K562 (cell line): ENCODE measurements around the gene MPZL1. TPM values are rescaled to one million over a fixed set of nuclear protein-coding genes. Genes with fewer than 3 reads are reported as not detected.
A peak's percentile ranks its signal among the peaks of the same experiment; 100 is the strongest.

ENCODE experiments used
- BDP1 ChIP-seq: IDR thresholded peaks from 3 replicates; pipeline ENCODE4 v1.6.1; 2011; ENCODE audit not compliant: insufficient read length, insufficient read depth
- ETS2 ChIP-seq: IDR thresholded peaks from 2 replicates; pipeline ENCODE4 v1.6.1; 2016; ENCODE audit warnings: borderline replicate concordance, missing genetic modification characterization, mild to moderate bottlenecking, moderate library complexity, missing compliant biosample characterization; ENCODE audit not compliant: poor library complexity, severe bottlenecking
- HLTF ChIP-seq: fragments of 450-650 bp; IDR thresholded peaks from 2 replicates; pipeline ENCODE4 v1.6.1; 2016
- IFI16 ChIP-seq: fragments of 250-450 bp; sonication (Bioruptor Pico); IDR thresholded peaks from 2 replicates; pipeline ENCODE4 v2.1.2; 2022; ENCODE audit warnings: mild to moderate bottlenecking, inconsistent platforms
- KLF10 ChIP-seq: fragments of 250-450 bp; sonication (Bioruptor Pico); IDR thresholded peaks from 2 replicates; pipeline ENCODE4 v1.6.1; 2021; ENCODE audit warnings: matching md5 sums
- MAZ ChIP-seq, 2 experiments: fragments of 450-650 bp in 1 of 2; sonication (generic) in 1 of 2; formaldehyde crosslinking; IDR thresholded peaks in 1 of 2; conservative IDR thresholded peaks in 1 of 2; 2 replicates each; pipeline versions ENCODE4 v1.4.0 to v1.5.0; 2020; ENCODE audit warnings: mild to moderate bottlenecking in 1 of 2, missing genetic modification reagents in 1 of 2
- MCM5 ChIP-seq: fragments of 450-650 bp; IDR thresholded peaks from 2 replicates; pipeline ENCODE4 v1.6.1; 2016; ENCODE audit warnings: low read depth
- MGA ChIP-seq: fragments of 450-650 bp; IDR thresholded peaks from 2 replicates; pipeline ENCODE4 v1.6.1; 2016; ENCODE audit warnings: mild to moderate bottlenecking, moderate library complexity
- PURB ChIP-seq: sonication (generic); formaldehyde crosslinking; IDR thresholded peaks from 2 replicates; pipeline ENCODE4 v1.9.0; 2021; ENCODE audit warnings: low read depth, mild to moderate bottlenecking, missing genetic modification reagents
- SP2 ChIP-seq: IDR thresholded peaks from 2 replicates; pipeline ENCODE4 v1.6.1; 2011; ENCODE audit warnings: mild to moderate bottlenecking, low read depth, low read length, moderate library complexity; ENCODE audit not compliant: poor library complexity, severe bottlenecking; ENCODE audit errors: extremely low read depth
- THRA ChIP-seq: fragments of 450-650 bp; IDR thresholded peaks from 2 replicates; pipeline ENCODE4 v1.6.1; 2017; ENCODE audit warnings: mild to moderate bottlenecking, moderate library complexity
- TRIM24 ChIP-seq, 2 experiments: fragments of 450-650 bp; IDR thresholded peaks; 2 replicates each; pipeline ENCODE4 v1.6.1; 2016
- TRIM28 ChIP-seq: fragments of 450-650 bp; IDR thresholded peaks from 2 replicates; pipeline ENCODE4 v1.6.1; 2017
- ZNF121 ChIP-seq: sonication (generic); formaldehyde crosslinking; conservative IDR thresholded peaks from 2 replicates; pipeline ENCODE4 v1.8.0; 2022; ENCODE audit warnings: missing genetic modification reagents
- ZNF232 ChIP-seq: sonication (generic); formaldehyde crosslinking; IDR thresholded peaks from 2 replicates; pipeline ENCODE4 v1.8.0; 2022; ENCODE audit warnings: mild to moderate bottlenecking, missing genetic modification reagents
- ZNF316 ChIP-seq: fragments of 450-650 bp; IDR thresholded peaks from 2 replicates; pipeline ENCODE4 v1.6.1; 2016
- ZNF75A ChIP-seq: fragments of 450-650 bp; formaldehyde crosslinking; IDR thresholded peaks from 2 replicates; pipeline ENCODE4 v1.4.0; 2020; ENCODE audit warnings: mild to moderate bottlenecking
- ZSCAN29 ChIP-seq: fragments of 450-650 bp; IDR thresholded peaks from 2 replicates; pipeline ENCODE4 v1.6.1; 2017
- polyA plus RNA-seq, 8 experiments: library from polyadenylated mRNA; depleted of rRNA in 4 of 8; stranded (reverse) in 5 of 8; unstranded in 3 of 8; fragments of >200 nt; fragmentation: Nextera tagmentation in 2 of 8; fragmentation: Illumina TruSeq in 1 of 8; extraction: Ambion mirVana in 2 of 8; extraction: Trizol in 1 of 8; gene quantifications; 2 replicates each; pipeline versions ENCODE4 v1.2.1 to v1.2.3, GENCODE V29; 2011 to 2014; ENCODE audit warnings: inconsistent platforms in 1 of 8, missing spikeins in 1 of 8
- total RNA-seq, 7 experiments: library from RNA; depleted of rRNA in 6 of 7; stranded (reverse); fragments of >200 nt in 6 of 7; fragmentation: Illumina TruSeq in 2 of 7; extraction: Trizol in 2 of 7; gene quantifications; 2 replicates each; pipeline versions ENCODE4 v1.2.1 to v1.2.3, GENCODE V29; 2011 to 2021; ENCODE audit warnings: low replicate concordance in 1 of 7

Gene MPZL1
- total and polyA plus RNA-seq, 9 of the 15 experiments (the other 6 are each of a cell fraction or from before 2014, with no cell fraction given), result 14.5 to 153 (median 66.5) TPM

- no peak for TF ChIP-seq THRA
- no peak for TF ChIP-seq SP2
- TF ChIP-seq MGA, result no peak
- TF ChIP-seq MAZ (CRISPR knock-in tag; conservative IDR thresholded peaks at IDR 0.05 in 1 of 2, IDR thresholded peaks at IDR 0.05 in 1 of 2), result 0 out of 4 replicates have a peak, but pooled peaks of 1 of the 2 experiments have one; percentile 43
- 0 out of 2 replicates have a peak, but pooled peaks have one; percentile 4 for TF ChIP-seq ZNF316
- no peak for TF ChIP-seq KLF10 (CRISPR knock-in tag)
- TF ChIP-seq ZNF232 (CRISPR knock-in tag), result no peak
- no peak for TF ChIP-seq ETS2
- TF ChIP-seq MCM5, result no peak
- no peak for TF ChIP-seq ZNF75A
- TF ChIP-seq ZSCAN29, result no peak
- peak; percentile 52 to 56; a peak in 2 of 4 replicates for TF ChIP-seq TRIM24 (IDR thresholded peaks at IDR 0.05)
- TF ChIP-seq IFI16, result no peak
- no peak for TF ChIP-seq TRIM28
- TF ChIP-seq BDP1, result no peak
- no peak for TF ChIP-seq ZNF121 (CRISPR knock-in tag)
- TF ChIP-seq HLTF, result 0 out of 2 replicates have a peak, but pooled peaks have one; percentile 53
- no peak for TF ChIP-seq PURB (CRISPR knock-in tag)
Observed at GRCh38 chr1:167723707-167724323, 2.0 kb downstream of the MPZL1 start (continued).
